Measurements from ENCODE around the gene SPOCK3. TPM values are rescaled to one million over a fixed set of nuclear protein-coding genes. Genes with fewer than 3 reads are reported as not detected.
A peak's percentile ranks its signal among the peaks of the same experiment; 100 is the strongest.
"Not testable (repeated sequence)": the region's sequence is repeated elsewhere in the genome, so short reads cannot be mapped to it uniquely, and the experiment has no call there.

Gene SPOCK3
- total RNA-seq, 1 experiment from 2014 or later = not detected

DNA sequence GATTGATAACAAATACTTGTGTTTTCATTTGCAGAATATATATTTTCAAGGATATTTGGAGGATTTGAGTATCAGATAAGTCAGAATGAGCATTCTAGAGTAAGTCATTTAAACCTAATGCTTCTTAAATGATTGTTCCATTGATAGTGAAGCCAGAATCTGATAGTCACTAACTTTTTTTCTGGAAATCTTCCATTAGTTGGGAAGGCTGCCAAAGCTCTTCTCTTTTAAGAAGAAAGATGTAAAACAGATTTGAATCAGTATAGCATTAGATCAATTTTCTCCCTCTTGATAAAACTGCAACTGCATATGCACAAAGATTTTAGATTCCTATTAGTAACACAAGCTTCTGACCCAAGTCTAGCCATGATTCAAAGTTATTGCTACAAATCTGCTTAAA, 256.7 kb downstream of the SPOCK3 start:
- ChIA-PET POLR2A (ENCODE audit: low non-redundant PET) (no interaction called here), CTCF (no interaction called here)
- no peak for TF ChIP-seq EZH2 (IDR thresholded peaks at IDR 0.05; ENCODE audit: borderline replicate concordance, low read depth, low read length, poor library complexity, severe bottlenecking)
- TF ChIP-seq, protein P1, sequence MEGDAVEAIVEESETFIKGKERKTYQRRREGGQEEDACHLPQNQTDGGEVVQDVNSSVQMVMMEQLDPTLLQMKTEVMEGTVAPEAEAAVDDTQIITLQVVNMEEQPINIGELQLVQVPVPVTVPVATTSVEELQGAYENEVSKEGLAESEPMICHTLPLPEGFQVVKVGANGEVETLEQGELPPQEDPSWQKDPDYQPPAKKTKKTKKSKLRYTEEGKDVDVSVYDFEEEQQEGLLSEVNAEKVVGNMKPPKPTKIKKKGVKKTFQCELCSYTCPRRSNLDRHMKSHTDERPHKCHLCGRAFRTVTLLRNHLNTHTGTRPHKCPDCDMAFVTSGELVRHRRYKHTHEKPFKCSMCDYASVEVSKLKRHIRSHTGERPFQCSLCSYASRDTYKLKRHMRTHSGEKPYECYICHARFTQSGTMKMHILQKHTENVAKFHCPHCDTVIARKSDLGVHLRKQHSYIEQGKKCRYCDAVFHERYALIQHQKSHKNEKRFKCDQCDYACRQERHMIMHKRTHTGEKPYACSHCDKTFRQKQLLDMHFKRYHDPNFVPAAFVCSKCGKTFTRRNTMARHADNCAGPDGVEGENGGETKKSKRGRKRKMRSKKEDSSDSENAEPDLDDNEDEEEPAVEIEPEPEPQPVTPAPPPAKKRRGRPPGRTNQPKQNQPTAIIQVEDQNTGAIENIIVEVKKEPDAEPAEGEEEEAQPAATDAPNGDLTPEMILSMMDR (conservative IDR thresholded peaks at IDR 0.05; ENCODE audit: low read depth, low read length) = no peak
- Histone ChIP-seq H3K27ac (ENCODE audit: low read depth, low read length, poor library complexity, severe bottlenecking) (no peak overlapping the region), H3K27me3 (replicated peaks; ENCODE audit: insufficient read depth, low read depth, low read length, poor library complexity) (no peaks in the 10 kb centered on the region), H3K4me3 (ENCODE audit: low read depth, low read length, poor library complexity, severe bottlenecking) (no peak overlapping the region), H3K4me1 (ENCODE audit: insufficient read depth, low read length, poor library complexity, severe bottlenecking) (no peaks in the 10 kb centered on the region), H3K9me3 (ENCODE audit: low read depth, low read length, poor library complexity, severe bottlenecking) (no peaks in the 10 kb centered on the region), H3K36me3 (ENCODE audit: insufficient read depth, low read length, poor library complexity, severe bottlenecking) (no peaks in the 10 kb centered on the region)
- DNase-seq (ENCODE audit: low spot score) = no peak
- no TSS peak for BruUV-seq (replicated peaks)
- intact Hi-C loops (cut with micrococcal nuclease; ENCODE audit: unreplicated experiment) = no loop called here

DNA sequence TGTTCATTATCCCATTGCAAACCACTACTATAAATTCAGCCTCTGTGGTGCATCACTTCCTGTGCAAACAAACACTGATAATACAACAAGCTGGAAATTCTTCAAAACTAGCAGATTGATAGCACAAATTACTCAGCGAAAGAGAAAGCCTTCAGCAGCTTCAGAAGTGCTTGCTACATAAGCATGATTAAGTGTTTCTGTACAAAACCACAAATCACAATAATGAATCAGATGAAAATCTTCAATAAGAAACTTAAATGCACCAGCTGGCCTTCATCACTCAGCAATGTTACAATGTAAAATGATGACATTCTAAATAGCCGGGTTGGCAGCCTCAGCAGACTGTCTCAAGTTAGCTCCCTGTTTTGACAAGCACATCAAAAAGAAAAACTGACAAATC, 262.2 kb downstream of the SPOCK3 start:
- no peaks in the 10 kb centered on the region for H3K27me3 ChIP-seq (replicated peaks; ENCODE audit: insufficient read depth, low read depth, low read length, poor library complexity)
- intact Hi-C loops (cut with micrococcal nuclease; ENCODE audit: unreplicated experiment) = no loop called here
- no TSS peak for BruUV-seq (replicated peaks)
- H3K4me3 ChIP-seq (ENCODE audit: low read depth, low read length, poor library complexity, severe bottlenecking) = no peak overlapping the region
- no peak overlapping the region for H3K27ac ChIP-seq (ENCODE audit: low read depth, low read length, poor library complexity, severe bottlenecking)
- no peaks in the 10 kb centered on the region for H3K36me3 ChIP-seq (ENCODE audit: insufficient read depth, low read length, poor library complexity, severe bottlenecking)
- H3K4me1 ChIP-seq (ENCODE audit: insufficient read depth, low read length, poor library complexity, severe bottlenecking) = no peaks in the 10 kb centered on the region
- TF ChIP-seq, protein P1 (conservative IDR thresholded peaks at IDR 0.05; ENCODE audit: low read depth, low read length) = no peak
- TF ChIP-seq EZH2 (IDR thresholded peaks at IDR 0.05; ENCODE audit: borderline replicate concordance, low read depth, low read length, poor library complexity, severe bottlenecking) = no peak
- peak; percentile 26 for DNase-seq (ENCODE audit: low spot score)
- no peaks in the 10 kb centered on the region for H3K9me3 ChIP-seq (ENCODE audit: low read depth, low read length, poor library complexity, severe bottlenecking)
- POLR2A ChIA-PET (ENCODE audit: low non-redundant PET) = interaction anchor here (0.6 kb wide), 1 partner anchor 1595 kb away, joined by 3 read pairs; no protein-coding TSS in a partner anchor
- CTCF ChIA-PET = no interaction called here

DNA sequence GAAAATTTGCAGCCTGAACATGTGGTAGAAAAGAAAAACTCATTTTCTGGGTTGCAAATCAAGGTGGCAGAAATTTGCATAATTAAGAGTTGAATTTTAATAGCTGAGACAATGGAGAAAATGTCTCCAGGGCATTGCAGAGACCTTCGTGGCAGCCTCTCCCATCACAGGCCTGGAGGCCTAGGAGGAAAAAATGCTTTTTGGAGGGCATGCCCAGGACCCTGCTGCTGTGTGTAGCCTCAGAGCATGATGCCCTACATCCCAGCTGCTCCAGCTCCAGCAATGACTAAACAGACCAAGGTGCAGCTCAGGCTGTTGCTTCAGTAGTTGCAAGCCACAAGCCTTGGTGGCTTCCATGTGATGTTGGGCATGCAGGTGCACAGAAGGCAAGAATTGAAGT, 266.1 kb downstream of the SPOCK3 start:
- H3K27ac ChIP-seq (ENCODE audit: low read depth, low read length, poor library complexity, severe bottlenecking); CTCF ChIA-PET; H3K9me3 ChIP-seq (ENCODE audit: low read depth, low read length, poor library complexity, severe bottlenecking); H3K4me1 ChIP-seq (ENCODE audit: insufficient read depth, low read length, poor library complexity, severe bottlenecking); H3K27me3 ChIP-seq (replicated peaks; ENCODE audit: insufficient read depth, low read depth, low read length, poor library complexity); H3K4me3 ChIP-seq (ENCODE audit: low read depth, low read length, poor library complexity, severe bottlenecking); intact Hi-C loops (cut with micrococcal nuclease; ENCODE audit: unreplicated experiment); DNase-seq (ENCODE audit: low spot score); H3K36me3 ChIP-seq (ENCODE audit: insufficient read depth, low read length, poor library complexity, severe bottlenecking); BruUV-seq (replicated peaks); POLR2A ChIA-PET (ENCODE audit: low non-redundant PET): not testable (repeated sequence)

DNA sequence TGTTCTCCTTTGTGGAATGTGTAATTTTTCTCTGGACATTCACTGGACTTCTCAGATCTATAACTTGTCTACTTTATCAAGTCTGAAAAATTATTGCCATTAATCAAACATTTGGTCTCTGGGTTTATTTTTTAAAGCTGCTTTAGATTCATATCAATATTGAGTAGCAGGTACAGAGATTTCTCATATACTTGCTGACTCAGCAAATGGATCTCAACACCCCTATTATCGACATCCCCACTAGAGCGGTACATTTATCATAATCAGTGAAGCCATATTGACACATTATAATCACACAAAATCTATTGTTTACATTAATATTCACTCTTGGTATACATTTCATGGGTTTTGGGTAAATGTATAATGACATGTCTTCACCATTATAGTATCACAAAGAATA, 268.7 kb downstream of the SPOCK3 start:
- Histone ChIP-seq H3K27ac (ENCODE audit: low read depth, low read length, poor library complexity, severe bottlenecking) (no peak overlapping the region), H3K4me3 (ENCODE audit: low read depth, low read length, poor library complexity, severe bottlenecking) (no peak overlapping the region), H3K9me3 (ENCODE audit: low read depth, low read length, poor library complexity, severe bottlenecking) (no peaks in the 10 kb centered on the region), H3K27me3 (replicated peaks; ENCODE audit: insufficient read depth, low read depth, low read length, poor library complexity) (no peaks in the 10 kb centered on the region), H3K36me3 (ENCODE audit: insufficient read depth, low read length, poor library complexity, severe bottlenecking) (no peaks in the 10 kb centered on the region), H3K4me1 (ENCODE audit: insufficient read depth, low read length, poor library complexity, severe bottlenecking) (no peaks in the 10 kb centered on the region)
- TF ChIP-seq, protein P1 (conservative IDR thresholded peaks at IDR 0.05; ENCODE audit: low read depth, low read length) = no peak
- TF ChIP-seq EZH2 (IDR thresholded peaks at IDR 0.05; ENCODE audit: borderline replicate concordance, low read depth, low read length, poor library complexity, severe bottlenecking) = no peak
- no TSS peak for BruUV-seq (replicated peaks)
- intact Hi-C loops (cut with micrococcal nuclease; ENCODE audit: unreplicated experiment) = no loop called here
- CTCF ChIA-PET = no interaction called here
- POLR2A ChIA-PET (ENCODE audit: low non-redundant PET) = no interaction called here
- no peak for DNase-seq (ENCODE audit: low spot score)
